LNCaP clone FGC (cell line): ENCODE data around the gene DEPDC7.
"Not testable (repeated sequence)": the region's sequence is repeated elsewhere in the genome, so short reads cannot be mapped to it uniquely, and the experiment has no call there.

Source experiments
- DNase-seq: peaks from one replicate; pipeline ENCODE4 v3.0.0-alpha.2; 2011; ENCODE audit warnings: low read depth
- H3K4me3 ChIP-seq: 2 replicates; pipeline ENCODE4 v1.5.1; 2011; ENCODE audit warnings: mild to moderate bottlenecking, low read depth, low read length, control low read depth
- CTCF ChIP-seq: IDR thresholded peaks from 2 replicates; pipeline ENCODE4 v1.5.1; 2012; ENCODE audit warnings: mild to moderate bottlenecking; ENCODE audit not compliant: control insufficient read depth, insufficient read depth; ENCODE audit errors: extremely low read depth

DEPDC7 gene

GRCh38 chr11:33045551-33046255 lies 30.0 kb downstream of the DEPDC7 start:
- no peak for TF ChIP-seq CTCF
- no peak overlapping the region for H3K4me3 ChIP-seq
- DNase-seq = no peak

GRCh38 chr11:33048701-33049100 lies 33.0 kb downstream of the DEPDC7 start:
- DNase-seq, H3K4me3 ChIP-seq: not testable (repeated sequence)

- not testable (repeated sequence) for DNase-seq, H3K4me3 ChIP-seq
These were observed 34.1 kb downstream of the DEPDC7 start for GRCh38 chr11:33049565-33050408.

- no peak for TF ChIP-seq CTCF
- no peak for DNase-seq
These were observed 36.6 kb downstream of the DEPDC7 start for GRCh38 chr11:33052231-33052630.

GRCh38 chr11:33055375-33055774 lies 39.7 kb downstream of the DEPDC7 start:
- no peak for TF ChIP-seq CTCF
- DNase-seq = no peak
- no peak overlapping the region for H3K4me3 ChIP-seq

More at GRCh38 chr11:33052231-33052630, 36.6 kb downstream of the DEPDC7 start:
- no peak overlapping the region for H3K4me3 ChIP-seq

GRCh38 chr11:33057284-33057683 lies 41.6 kb downstream of the DEPDC7 start:
- no peak overlapping the region for H3K4me3 ChIP-seq
- DNase-seq = no peak
- no peak for TF ChIP-seq CTCF

- H3K4me3 ChIP-seq = no peak overlapping the region
- no peak for DNase-seq
- TF ChIP-seq CTCF = no peak
These were observed 43.8 kb downstream of the DEPDC7 start for GRCh38 chr11:33059331-33060007.

- H3K4me3 ChIP-seq = no peak overlapping the region
- DNase-seq = no peak
- TF ChIP-seq CTCF = no peak
These were observed 44.6 kb downstream of the DEPDC7 start for GRCh38 chr11:33060271-33060670.
